ENCODE measurements around the gene HDAC4. TPM values are rescaled to one million over a fixed set of nuclear protein-coding genes. Genes with fewer than 3 reads are reported as not detected.

Gene HDAC4
- total RNA-seq, 1 experiment from 2014 or later: 32.0 TPM

DNA sequence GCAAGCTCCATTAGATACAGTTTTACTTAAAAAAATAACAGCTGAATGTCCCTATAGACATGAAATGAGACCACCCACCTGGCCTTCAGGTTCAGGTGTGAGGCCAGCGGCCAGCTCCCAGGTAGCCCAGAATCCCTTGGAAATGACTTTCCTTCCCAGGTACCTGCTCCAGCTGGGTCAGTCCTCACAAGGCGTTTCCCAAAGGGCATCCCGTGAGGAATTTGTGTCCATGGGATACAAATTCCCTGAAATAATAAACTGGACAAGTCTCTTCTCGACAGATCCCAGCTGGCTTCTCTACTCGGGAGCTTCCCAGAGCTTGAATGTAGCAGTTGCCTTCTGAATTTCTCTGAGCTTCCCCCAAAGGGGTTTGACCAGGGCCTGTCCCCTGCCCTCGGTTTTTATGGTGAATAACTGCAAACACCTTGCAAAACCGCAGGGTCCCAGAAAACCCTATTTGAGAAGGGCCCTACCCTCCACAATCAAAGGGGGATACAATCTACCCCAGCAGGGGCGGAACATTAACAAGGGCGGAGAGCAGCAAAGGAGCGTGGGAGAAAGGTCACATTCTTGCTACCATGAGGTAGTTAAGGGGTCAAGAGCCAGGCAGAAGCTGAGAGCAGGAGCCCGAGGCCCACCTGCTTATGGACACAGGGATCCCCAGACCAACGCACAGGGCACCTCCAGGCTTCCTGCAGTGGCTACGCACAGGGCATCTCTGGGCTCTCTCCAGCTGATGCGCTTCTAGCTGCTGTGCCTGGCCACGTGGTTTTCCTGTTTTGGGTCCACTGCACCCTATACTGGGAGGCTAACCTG, 107.7 kb downstream of the HDAC4 start:
- Histone ChIP-seq H3K27me3 (ENCODE audit: insufficient read depth, low read length) (no peaks in the 10 kb centered on the region), H3K56ac (ENCODE audit: insufficient read length, low read depth, low read length) (no peak overlapping the region), H2BK20ac (ENCODE audit: low read depth, low read length, poor library complexity, severe bottlenecking) (no peak overlapping the region), H3K4me1 (ENCODE audit: insufficient read depth, low read length) (peaks cover 18% of the 10 kb centered on the region; the same call in 1 of the 2 replicates), H3K79me2 (ENCODE audit: insufficient read depth, low read length) (peaks cover 2% of the 10 kb centered on the region; the same call in 1 of the 2 replicates), H2BK12ac (ENCODE audit: insufficient read length, low read depth, low read length) (no peak overlapping the region), H2BK15ac (ENCODE audit: low read depth, low read length) (no peak overlapping the region), H3K18ac (ENCODE audit: insufficient read length, low read depth, low read length) (no peak overlapping the region), H3T11ph (ENCODE audit: low read length) (no peak overlapping the region), H4K20me1 (ENCODE audit: control insufficient read depth, insufficient read depth, insufficient read length) (peaks cover 2% of the 10 kb centered on the region), H3K9me3 (ENCODE audit: control insufficient read depth, low read depth, low read length) (no peaks in the 10 kb centered on the region), H3K23ac (ENCODE audit: insufficient read length, low read depth, low read length) (no peak overlapping the region), H3K4me2 (ENCODE audit: insufficient read depth, insufficient read length, low read length) (no peak overlapping the region), H2AFZ (ENCODE audit: low read length) (no peak overlapping the region), H3K4ac (ENCODE audit: low read depth, low read length) (no peak overlapping the region), H4K8ac (replicated peaks; ENCODE audit: insufficient read length, low read depth, low read length) (no peak overlapping the region), H4K5ac (ENCODE audit: insufficient read length, low read depth, low read length) (no peak overlapping the region), H3K9ac (ENCODE audit: extremely low read depth, insufficient read length, low read length) (no peak overlapping the region), H2BK120ac (ENCODE audit: low read depth, low read length, poor library complexity, severe bottlenecking) (no peak overlapping the region), H3K79me1 (ENCODE audit: insufficient read depth, low read depth, low read length, poor library complexity, severe bottlenecking) (no peaks in the 10 kb centered on the region), H3K23me2 (ENCODE audit: insufficient read length, low read depth, low read length, poor library complexity, severe bottlenecking) (no peaks in the 10 kb centered on the region), H2AK5ac (ENCODE audit: insufficient read length, low read length) (no peak overlapping the region), H3K27ac (ENCODE audit: insufficient read length, low read depth, low read length) (no peak overlapping the region), H4K91ac (ENCODE audit: insufficient read length, low read depth, low read length) (no peak overlapping the region), H3K14ac (ENCODE audit: insufficient read depth, low read length) (no peak overlapping the region), H2BK5ac (ENCODE audit: insufficient read length, low read length) (no peak overlapping the region)
- WGBS (ENCODE audit: extremely low coverage, insufficient read length, low lambda C conversion rate): no CpG with 5 or more reads among the region's 15 CpGs
- DNase-seq: no peak
- Mint-ChIP-seq H3K4me1 (peaks cover 80 to 84% of the 10 kb centered on the region in 2 experiments), H3K36me3 (ENCODE audit: insufficient read depth in 1 of 3, low read depth in 3 of 3) (no peaks in the 10 kb centered on the region), H3K9me3 (no peaks in the 10 kb centered on the region; a peak in 1 of 5 replicates), H3K27me3 (ENCODE audit: low read depth) (no peaks in the 10 kb centered on the region), H3K27ac (peak overlapping the region in 1 of 3 experiments; percentile 11; a peak in 1 of 7 replicates), H3K4me3 (no peak overlapping the region)
- TF ChIP-seq CTCF (conservative IDR thresholded peaks at IDR 0.05): no peak
